Fibroblast of villous mesenchyme (primary cell): Measurements from ENCODE around the gene EIF4E1B. TPM values are rescaled to one million over a fixed set of nuclear protein-coding genes. Genes with fewer than 3 reads are reported as not detected.
"Not testable (repeated sequence)": the region's sequence is repeated elsewhere in the genome, so short reads cannot be mapped to it uniquely, and the experiment has no call there.

Experiments used
- DNase-seq: peaks from one replicate; pipeline ENCODE4 v3.0.0-alpha.2; 2010; ENCODE audit warnings: low read depth
- H3K4me3 ChIP-seq: 2 replicates; pipeline ENCODE4 v1.5.1; 2011; ENCODE audit warnings: low read depth, mild to moderate bottlenecking, low read length
- total RNA-seq: library from RNA; depleted of rRNA; stranded (reverse); fragments of >200 nt; gene quantifications from 2 replicates; pipeline ENCODE4 v1.2.3, GENCODE V29; 2012
- TF ChIP-seq, protein P1 (sequence below): IDR thresholded peaks from 2 replicates; pipeline ENCODE4 v1.5.1; 2012; ENCODE audit warnings: low read depth, mild to moderate bottlenecking, low read length; ENCODE audit not compliant: insufficient read depth

EIF4E1B gene
- total RNA-seq, 1 donor: not detected

DNA sequence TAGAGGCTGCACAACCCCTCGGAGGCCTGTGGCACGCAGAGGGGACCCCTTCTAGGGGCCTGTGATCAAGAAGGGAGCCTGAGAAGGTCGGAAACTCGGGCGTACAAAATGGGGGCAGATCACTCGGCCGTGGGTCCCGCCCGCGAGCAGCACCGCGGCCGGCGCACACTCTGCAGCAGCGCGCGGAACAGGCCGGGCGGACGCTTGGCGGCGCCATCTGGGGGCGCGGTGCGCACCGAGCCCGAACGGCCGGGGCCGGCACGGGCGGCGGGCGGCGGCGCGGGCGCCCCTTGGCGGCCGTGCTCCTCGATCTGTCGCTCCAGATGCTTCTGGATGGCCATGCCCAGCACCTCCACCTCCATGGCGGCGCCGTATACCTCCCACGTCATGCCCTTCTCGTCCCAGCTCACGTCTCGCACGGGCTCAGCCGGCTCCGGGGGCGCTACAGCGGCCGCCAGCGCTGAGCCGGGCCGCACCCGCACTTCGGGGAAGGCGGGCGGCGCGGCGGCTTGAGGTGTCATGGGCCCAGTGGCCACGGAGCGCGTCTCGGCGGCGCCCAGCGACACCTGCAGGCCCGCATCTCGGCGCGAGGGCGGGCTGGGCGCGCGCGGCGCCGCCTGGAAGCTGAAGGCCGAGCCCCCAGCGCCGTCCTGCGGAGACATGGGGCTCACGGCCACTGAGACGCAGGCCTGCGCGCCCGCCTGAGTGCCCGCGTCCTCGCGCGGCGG lies 33.6 kb upstream of the EIF4E1B start:
- peak; percentile 33 for DNase-seq
- H3K4me3 ChIP-seq: no peak overlapping the region
- TF ChIP-seq, protein P1, sequence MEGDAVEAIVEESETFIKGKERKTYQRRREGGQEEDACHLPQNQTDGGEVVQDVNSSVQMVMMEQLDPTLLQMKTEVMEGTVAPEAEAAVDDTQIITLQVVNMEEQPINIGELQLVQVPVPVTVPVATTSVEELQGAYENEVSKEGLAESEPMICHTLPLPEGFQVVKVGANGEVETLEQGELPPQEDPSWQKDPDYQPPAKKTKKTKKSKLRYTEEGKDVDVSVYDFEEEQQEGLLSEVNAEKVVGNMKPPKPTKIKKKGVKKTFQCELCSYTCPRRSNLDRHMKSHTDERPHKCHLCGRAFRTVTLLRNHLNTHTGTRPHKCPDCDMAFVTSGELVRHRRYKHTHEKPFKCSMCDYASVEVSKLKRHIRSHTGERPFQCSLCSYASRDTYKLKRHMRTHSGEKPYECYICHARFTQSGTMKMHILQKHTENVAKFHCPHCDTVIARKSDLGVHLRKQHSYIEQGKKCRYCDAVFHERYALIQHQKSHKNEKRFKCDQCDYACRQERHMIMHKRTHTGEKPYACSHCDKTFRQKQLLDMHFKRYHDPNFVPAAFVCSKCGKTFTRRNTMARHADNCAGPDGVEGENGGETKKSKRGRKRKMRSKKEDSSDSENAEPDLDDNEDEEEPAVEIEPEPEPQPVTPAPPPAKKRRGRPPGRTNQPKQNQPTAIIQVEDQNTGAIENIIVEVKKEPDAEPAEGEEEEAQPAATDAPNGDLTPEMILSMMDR: peak; percentile 20

DNA sequence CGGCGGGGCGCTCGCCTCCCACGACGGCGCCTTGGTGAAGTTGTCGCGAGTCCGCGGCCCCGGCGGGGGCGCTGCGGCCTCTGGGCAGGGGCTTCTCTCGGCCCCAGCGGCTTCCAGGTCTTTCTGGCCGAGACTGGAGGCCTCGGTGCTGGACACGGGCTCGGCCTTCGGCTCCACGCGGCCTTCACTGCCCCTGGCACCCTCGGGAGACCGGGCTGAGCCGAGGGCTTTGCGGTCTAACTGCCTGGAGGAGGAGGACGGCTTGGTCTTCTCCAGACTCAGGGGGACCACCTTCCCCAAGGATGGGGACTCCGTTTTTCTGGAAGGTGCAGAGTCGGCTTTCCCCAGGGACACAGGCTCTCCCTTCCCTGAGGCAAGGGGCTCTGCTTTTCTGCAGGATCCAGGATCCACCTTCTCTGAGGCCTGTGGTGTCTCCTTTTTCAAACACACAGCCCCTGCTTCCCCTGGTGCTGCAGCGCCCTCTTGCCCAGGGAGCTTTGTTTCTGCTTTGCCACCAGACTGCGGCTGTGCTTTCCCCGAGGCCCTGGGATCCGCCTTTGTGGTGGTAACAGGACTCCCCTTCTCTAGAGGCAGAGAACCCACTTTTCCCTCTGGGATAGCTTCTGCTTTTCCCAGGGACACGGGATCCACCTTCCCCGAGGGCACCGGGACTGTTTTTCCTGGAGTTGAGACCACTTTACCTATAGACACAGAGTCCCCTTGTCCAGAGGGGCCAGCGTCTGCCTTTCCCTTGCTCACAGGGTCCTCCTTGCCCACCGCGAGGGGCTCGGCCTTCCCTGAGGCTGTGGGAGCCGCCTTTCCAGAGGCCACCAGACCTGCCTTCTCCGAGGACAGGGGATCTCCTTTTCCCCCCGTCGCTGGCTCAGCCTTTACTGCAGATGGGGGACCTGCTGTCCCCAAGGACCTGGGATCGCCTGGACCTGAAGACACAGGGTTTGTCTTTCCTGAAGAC lies 32.8 kb upstream of the EIF4E1B start:
- TF ChIP-seq, protein P1: no peak
- no peak overlapping the region for H3K4me3 ChIP-seq
- no peak for DNase-seq

DNA sequence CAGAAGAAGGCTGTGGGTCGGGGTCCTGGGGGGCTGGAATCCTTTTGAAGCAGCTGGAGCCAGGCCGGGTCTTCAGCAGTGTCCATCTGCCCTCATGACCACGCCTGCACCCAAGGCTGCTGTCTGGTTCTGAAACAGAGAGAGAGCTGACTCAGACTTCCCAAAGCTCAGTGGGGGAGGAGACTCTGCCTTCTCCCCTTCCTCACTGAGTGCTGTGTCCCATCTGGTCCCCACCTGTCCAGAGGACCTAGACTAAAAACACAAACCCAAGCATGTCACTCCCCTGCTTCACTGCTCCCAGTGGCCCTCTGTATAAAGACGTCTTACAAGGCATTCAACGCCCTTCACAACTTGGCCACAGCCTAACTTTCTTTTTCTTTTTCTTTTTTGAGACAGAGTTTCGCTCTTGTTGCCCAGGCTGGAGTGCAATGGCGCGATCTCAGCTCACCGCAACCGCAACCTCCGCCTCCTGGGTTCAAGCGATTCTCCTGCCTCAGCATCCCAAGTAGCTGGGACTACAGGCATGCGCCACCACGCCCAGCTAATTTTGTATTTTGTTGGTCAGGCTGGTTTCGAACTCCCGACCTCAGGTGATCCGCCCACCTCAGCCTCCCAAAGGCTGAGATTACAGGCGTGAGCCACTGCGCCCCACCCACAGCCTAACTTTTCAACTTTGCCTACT lies 30.6 kb upstream of the EIF4E1B start:
- DNase-seq, H3K4me3 ChIP-seq: not testable (repeated sequence)

DNA sequence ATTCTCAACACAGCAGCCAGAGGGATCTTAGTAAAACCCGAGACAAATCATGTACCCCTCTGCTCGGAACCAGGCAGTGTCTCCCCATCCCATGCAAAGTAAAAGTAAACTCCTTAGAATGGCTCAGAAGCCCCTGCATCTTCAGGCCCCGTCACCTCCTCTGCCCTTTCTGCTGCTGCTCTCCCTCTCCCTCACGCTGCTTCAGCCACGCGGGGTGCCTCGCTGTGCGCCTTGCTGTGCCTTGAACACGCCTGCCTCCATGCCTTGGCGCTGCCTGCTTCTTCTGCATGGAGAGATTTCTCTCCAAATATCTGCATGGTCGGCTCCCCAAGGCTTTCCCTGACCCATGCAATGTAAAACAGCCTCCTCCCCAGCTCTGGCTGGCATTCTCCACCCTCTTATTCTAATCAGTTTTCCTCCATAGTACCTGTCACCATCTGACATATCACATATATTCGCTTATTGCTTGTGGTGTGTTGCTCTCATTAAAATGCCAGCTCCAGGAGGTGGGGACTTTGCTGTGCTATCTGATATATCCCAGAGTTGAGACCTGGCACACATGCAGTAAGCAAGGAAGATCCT lies 28.5 kb upstream of the EIF4E1B start:
- TF ChIP-seq, protein P1: no peak
- no peak overlapping the region for H3K4me3 ChIP-seq
- DNase-seq: no peak

DNA sequence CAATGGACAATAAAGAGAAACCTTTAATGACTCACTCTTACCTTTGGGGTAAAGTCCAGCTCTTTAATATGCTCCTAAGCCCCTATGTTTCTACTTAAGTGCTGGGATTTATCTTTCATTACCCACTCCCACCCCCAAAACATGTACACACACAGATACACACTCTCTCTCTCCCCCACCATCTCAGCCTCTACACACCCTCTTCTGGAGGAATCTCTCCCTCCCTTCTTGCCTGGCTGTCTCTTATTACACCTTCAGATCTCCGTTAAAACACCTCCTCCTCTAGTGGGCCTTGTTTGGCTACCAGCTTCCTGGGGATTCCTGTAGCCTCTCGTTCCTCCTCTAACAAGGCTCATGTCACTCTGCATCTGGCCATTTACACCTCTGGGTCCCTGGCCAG lies 27.4 kb upstream of the EIF4E1B start:
- H3K4me3 ChIP-seq: no peak overlapping the region
- no peak for DNase-seq
- TF ChIP-seq, protein P1: no peak

DNA sequence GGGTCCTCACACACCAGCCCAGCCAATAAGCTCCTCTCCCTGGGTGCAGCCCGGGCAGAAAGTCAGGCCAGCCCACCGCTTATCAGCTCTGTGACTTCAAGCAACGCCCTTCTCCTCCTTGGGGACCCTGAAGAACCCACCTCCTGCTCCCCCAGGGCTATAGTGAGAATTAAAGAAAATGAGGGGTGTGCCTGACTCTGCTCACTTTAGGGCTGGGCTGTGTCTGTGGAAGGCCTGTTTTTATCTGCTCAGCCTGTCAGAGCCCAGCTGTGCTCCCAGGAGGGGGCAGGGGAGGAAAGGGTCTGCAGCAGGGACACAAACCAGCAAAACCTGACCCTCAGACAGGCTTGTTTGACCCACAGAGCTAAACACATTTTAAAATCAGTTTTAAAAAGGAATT lies 24.4 kb upstream of the EIF4E1B start:
- DNase-seq: no peak
- TF ChIP-seq, protein P1: no peak
- H3K4me3 ChIP-seq: no peak overlapping the region
